ENCODE data around the gene ABI3BP.
A peak's percentile ranks its signal among the peaks of the same experiment; 100 is the strongest.

Gene ABI3BP

DNA sequence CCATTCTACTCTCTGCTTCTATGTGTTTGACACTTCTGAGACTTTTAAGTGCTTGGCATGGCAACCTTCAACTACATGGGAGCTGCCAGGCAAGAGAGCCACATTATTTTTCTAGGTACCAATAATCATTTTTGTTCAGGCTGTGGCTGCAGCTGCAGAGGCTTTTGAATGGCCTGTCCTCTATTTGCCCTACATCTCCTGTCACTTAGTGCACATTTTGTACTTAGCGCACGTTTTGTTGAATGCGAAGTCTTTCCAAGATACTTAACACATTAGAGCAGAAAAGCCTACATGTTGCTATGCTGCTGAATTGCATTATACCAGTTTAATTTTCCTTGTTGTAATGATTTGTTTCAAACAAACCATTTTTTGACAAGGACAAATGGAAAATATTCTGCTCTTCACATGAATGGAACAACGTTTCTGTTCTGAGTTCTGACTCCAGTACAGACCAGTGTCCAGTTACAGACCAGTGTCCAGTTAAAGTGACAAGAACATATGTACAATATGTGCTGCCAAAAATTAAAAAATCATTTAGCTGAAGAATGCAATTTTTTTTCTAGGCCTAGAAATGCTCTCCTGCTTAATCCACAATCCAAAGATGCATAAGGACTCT is 113.9 kb downstream of the ABI3BP start:
- DNase-seq = no peak

DNA sequence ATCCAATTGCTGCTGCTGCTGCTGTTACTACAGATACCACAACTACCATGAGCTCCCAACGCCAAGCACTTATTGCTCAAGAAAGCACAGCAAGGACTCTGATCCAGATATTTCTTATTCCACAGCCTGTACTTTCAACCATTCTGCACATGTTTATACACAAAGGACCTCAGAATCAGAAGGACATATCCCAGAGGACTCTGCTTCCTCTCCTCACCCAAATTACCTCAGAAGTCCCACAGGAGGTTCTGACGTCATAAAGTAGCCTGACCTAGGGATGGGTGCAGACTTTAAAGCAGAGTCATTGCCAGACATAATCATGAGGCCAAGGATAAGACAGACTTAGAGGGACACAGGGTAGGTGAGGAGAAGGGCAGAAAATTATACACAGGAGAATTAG is 115.9 kb downstream of the ABI3BP start:
- no peak for DNase-seq

DNA sequence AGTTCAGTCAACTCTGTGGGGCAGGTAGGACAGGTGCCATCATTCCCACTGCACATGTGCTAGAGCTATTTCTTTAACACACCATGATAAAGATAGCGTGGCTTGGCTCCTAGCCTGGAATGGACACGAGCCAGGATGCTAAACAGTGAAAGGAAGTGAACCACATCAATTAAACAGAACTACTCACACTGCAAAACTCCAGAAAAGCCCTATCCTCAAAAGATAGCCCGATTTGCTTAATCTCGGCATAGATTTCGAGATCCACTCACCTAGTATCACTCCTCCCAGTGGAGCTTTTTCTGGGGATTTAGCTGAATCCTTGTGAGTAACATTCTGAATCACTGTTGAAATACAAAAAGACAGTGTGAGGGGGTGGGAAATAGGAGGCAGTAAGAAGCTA is 118.0 kb downstream of the ABI3BP start:
- peak; percentile 38 for DNase-seq

DNA sequence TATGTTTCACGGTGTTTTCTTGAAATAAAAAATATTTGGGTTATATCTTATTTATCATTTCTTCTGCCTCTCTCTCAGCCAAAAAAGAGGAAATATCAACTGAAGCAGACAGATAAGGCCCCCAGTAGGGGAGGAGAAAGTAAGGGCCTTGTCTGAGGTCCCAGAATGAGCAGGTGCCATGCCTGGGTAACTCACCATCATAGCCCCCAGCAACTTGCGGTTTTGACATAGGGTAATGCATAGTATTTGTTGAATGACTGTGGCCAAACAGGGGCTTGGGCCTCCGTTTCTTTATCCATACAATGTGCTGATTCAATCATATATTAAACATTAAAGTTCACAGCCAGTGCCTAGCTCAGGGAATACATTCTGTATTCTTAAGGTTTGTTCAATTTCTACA is 119.6 kb downstream of the ABI3BP start:
- no peak for DNase-seq

DNA sequence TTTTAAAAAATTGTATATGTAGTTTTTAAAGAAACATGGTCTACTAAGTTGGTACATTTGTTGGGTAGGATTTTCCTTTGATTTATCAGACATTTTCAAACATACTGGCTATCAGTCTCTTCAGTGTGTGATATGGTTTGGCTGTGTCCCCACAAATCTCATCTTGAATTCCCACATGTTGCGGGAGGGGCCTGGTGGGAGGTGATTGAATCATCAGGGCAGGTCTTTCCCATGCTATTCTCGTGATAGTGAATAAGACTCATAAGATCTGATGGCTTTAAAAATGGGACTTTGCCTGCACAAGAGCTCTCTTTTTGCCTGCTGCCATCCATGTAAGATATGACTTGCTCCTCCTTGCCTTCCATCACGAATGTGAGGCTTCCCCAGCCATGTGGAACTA is 121.9 kb downstream of the ABI3BP start:
- no peak for DNase-seq

DNA sequence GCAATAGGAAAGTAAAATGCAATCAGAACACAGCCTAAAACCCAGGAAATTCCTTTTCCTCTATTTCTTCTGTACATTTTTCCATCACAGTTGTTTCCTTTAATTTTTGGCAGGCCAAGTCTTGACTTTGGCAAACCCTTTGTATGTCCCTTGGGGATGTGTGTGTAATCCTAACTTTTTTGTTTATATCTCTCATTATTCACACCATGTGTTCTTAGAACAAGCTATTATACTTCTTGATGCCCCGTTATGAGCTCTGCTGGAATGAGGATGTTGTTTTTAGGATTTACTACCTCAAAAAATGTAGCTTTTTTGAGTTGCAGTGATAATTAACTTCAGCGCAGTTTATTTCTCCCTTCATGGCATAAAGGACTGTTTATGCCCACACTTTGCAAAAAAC is 123.4 kb downstream of the ABI3BP start:
- DNase-seq = no peak

DNA sequence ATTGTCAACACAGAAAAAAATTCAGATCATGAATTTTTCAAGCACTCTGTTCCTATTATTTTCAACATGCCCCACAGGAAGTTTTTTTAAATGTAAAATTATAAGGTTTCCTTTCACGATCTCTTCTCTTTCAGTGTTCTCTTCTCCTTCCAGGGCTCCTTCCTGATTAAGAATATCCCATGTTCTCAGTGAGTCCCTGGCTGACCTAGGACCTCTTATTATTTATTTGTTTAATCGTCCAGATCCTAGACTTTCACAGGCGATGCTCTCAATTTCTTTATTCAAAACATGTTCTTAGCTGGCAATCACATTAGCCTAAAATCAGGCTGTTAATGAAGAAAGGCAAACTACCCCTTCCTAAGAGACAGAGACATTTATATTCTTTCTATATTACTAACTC is 124.3 kb downstream of the ABI3BP start:
- DNase-seq = no peak

DNA sequence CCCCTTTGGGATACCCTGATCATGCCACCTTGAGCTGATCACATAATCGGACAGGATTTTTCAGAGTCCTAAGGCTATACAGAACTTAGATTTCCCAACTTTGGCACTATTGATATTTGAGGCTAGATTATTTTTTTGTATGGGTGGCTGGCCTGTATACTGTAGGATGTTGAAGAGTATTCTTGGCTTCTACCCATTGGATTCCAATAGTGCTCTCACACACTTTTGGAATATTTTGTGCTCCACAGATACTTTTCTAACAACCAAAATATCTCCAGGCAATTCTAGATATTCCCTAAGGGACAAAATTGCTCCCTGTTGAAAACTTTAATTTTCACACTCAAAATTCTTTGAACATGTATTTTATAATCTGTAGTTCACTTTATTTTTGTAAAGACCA is 125.1 kb downstream of the ABI3BP start:
- no peak for DNase-seq

DNA sequence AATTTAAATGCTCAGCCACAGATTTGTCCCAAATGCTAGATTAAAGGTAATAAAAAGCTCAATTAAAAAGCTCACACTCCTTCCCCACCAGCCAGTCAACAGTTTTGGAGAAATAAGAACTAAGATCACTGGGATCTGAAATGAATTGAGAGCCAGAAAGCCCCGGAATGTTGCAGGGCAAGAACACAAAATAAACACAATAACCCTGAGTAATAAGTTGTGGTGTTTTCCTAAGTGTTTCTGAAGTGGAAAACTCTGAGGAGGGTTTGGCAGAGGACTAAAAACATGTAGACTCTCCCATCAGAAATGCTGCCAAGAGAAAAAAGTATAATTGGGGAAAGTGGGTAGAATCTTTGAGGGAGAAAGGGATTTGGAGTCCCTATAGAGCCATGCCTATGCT is 127.8 kb downstream of the ABI3BP start:
- DNase-seq = no peak

DNA sequence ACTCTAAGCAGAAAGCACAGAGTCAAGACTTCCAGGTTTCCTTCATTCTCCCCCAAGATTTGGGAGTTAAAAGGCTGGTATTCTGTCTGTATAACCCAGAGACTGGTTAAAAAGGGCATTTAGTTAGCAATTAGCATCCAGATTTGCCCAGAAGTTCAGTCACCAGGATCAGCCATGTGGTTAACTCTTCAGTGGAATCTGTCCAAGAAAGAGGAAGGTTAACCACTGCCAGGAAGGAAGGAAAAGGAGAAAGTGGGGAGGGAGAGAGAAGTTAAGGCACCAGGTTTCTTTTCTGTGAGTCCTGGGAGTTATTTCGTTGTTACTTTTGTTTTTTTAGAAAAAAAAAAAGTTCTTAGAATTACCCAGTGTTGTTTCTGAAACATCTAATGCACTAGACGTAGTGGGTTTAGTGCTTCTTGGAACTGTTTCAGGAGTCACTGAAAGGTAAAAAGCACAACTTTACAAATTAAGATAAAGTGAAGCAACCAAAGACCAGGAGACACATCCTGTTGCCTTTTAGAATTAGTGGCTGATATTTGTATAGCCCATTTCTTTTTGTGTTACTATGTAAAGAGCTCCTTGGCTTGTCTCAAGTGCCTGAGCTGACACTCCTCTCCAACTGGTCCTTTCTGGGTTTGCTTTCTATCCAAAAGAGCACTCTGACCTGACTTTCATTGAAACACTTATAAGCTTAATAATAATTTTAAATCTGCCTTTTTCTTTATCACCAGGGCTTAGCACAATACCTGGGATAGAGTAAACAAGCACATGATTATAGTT is 128.6 kb downstream of the ABI3BP start:
- no peak for DNase-seq

DNA sequence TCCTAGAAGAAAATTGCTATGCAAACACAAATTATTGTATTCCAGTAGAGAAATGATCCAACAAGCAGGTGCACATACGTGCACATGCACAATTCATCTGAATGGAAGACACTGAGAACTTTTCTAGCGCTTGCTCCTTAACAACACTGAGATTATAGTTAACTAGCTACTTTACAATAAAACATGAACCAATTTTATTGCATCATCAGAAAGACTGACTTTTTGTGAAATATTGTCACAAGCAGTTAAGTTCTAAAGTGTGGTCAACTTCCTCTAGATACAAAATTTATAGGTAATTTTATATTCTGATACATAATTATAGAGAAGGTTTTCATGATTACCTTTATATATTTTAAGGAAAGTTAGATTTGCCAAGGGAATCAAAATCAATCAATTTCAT is 135.4 kb downstream of the ABI3BP start:
- no peak for DNase-seq

DNA sequence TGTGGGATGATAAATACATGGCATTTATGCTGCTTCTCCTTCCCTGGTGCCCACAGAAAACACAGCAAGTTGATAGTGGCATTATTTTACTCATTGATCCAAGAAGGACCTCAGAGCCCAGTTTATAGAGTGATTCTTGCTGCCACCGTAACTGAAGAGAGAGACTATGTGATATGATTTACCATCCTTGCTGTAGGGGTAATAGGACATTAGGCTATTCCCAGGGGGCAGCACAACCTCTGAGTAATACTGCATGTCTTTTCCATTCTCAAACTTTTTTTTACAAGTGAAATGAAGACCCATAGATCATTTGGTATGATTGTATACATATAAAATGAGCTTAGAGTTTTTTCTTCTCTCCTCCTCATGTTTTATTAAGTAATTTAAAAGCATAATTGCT is 136.4 kb downstream of the ABI3BP start:
- DNase-seq = no peak

DNA sequence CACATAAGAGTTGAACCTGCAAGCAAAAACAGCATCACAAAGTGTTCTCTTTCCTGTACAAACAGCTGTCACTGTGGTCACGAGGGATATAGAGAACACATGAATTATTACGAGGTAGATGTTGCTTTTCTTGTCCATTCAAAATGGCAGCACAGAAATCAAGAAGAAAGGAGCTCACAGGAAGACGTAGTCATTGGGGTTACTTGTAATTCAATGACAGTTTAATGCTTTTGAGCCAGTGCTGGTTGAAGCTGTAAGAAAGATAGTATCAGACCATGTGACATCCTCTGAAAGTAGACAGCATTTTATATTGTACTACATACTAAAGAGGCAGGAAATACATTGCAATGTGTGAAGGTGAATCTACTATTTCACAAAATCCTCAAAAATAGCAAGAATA is 140.4 kb downstream of the ABI3BP start:
- DNase-seq = no peak

DNA sequence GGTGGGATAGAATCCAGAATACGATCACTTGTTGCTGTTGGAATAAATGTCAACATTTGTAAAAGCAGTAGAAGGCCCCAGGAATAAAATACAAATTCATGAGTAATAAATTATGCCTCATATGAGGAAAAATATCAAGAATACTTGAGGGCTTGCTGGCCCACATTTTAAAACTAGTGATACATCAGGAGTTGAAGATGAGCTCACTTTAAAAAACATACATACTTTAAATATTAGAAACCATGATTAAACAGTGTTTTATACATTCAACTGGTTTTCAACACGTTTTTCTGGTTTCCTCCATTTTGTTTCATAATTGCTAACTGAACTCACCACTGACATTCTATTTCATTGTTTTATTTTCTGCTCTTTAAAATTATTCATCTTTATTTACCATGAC is 142.5 kb downstream of the ABI3BP start:
- no peak for DNase-seq

DNA sequence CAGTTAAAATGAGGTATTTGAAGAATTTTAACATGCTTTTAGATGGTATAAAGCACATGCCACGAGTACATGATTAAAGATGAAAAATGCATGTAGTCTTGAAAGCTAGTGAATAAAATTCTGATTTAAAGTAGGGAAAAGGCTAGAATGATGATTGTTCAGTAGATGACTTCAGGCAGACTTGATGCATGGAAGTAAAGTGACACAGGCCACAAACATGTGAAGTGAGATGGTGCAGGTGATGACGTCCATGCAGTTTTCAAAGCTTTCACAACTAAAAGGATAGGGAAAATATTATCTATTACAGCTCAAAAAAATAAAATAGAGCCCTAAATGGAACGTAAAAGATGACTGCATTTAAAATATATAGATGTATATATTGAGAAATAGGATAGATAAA is 143.1 kb downstream of the ABI3BP start:
- DNase-seq = no peak

DNA sequence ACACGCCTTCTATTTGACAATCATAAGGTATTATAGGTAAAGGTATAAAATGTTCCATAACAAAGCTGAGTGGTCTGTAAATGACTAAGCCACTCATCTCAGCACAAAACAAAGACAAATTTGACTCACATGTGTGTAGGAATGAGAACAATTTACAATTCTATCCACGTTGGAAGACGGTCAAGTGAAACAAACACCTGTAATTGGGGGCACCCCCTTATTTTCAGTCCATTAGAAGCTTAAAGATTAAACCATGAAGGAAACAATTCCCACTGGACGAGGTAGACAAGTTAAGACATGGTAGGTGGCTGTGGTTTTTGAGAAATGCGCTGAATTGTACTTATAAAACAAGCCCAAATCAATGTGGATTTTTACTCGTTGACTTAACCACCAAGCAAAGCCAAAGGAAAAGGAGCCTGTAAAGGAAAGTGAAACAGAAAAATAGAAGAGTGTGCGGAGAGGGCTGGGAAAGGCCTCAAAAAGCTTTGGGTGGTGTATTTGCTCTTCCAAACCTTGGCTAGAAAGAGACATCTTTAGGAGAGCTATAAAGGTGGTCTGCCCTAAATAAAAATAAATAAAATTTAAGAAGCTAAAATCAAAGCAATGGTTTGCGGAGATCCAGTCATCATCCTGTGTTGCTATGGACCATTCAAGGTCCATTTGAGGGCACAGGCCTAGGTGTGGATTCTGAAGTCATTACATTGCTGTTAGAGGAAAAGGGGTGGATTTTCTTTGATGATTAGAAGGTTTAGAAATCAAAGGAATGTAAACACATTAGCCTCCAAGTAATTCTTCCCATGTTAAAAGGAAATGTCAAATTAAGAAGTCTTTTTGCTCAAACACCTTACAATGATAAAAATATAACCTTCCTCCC is 148.9 kb downstream of the ABI3BP start:
- DNase-seq = no peak

DNA sequence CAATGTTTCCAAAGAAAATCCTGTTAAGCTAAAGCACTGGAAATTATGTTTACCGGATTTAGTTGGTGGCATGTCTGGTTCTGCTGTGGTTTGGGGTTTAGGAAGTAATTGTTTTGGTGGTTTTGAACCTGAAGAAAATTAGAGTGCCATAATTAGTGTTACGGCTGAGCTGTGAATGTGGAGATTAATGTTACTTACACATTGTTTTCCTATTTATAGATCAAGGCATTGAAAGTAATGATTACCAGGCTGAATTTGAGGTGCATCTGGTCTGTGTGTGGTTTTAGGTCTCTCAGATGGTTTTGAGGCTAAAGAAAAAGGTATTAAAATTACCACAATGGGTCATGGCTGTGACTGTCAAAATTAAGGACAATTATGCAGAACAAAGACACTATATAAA is 155.1 kb downstream of the ABI3BP start:
- no peak for DNase-seq

DNA sequence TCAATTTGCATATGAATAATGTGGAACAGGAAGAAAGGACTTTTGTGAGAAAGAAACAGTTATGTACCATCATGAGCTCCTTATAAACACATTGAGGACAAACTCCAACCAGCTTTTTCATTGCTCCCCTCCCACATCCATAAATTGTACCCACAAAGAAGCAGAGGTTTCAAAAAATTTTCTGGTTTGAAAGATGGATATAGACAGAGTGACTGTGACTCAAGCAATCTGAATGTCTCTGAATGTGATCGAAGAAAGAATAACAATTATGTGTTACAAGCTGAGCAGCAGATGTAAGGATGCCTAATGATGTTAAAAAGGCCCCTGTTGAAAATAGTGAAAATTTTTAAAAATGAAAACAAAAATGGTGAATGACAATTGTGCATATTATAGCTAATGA is 156.6 kb downstream of the ABI3BP start:
- no peak for DNase-seq

DNA sequence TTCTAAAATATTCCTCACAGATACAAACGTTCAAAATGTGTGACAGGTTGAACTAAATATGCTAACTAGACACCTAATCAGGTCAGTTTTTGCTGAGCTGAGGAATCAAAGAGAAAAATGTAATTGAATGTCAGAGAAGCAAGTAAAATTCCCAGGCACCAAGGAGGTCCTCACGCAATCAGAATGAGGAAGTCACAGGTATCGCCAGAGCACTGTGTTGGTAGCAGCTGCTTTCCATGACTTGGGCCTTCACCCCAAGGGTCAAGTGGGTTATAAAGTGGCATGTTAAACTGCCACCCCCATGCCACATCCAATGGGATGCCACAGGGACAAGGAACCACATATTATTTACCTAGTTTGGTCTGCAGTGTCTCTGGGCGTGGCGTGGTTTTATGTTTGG is 158.9 kb downstream of the ABI3BP start:
- DNase-seq = no peak

DNA sequence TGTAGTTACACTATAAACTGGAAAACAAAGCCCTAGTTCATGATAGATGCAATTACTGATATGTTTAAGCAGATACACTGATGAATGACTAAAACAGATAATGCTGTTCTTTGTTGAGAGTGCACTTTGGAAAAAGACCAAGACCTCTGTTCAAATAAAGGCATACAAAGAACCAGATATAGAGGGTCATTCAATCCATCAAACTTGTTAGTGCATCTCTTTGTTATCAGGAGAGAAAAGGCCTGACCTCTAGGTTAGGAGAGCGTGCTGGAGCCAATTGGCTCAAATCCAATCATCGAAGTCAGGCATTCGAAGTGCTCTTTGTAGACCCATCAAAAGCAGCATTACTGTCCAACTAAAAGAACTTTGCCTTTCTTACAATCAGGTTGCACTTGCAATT is 159.7 kb downstream of the ABI3BP start:
- no peak for DNase-seq

DNA sequence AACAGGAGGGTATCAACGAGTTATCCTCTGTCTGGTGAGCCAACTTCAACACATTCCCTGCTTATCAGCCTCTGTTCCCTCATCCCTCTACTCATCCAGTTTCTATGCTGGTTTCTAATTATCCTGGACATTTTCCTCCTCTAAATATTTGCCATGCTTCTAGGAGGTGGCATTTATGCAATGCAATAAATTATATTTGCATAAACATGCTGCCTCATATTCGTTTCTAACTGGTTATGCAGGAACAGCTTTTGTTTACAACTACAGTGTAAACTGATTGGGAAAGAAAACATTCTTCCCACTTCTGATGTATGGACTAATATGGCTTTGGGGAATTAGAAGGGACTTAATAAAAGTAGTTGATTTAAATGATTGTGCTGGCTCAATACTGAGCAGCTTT is 161.6 kb downstream of the ABI3BP start:
- DNase-seq = no peak

DNA sequence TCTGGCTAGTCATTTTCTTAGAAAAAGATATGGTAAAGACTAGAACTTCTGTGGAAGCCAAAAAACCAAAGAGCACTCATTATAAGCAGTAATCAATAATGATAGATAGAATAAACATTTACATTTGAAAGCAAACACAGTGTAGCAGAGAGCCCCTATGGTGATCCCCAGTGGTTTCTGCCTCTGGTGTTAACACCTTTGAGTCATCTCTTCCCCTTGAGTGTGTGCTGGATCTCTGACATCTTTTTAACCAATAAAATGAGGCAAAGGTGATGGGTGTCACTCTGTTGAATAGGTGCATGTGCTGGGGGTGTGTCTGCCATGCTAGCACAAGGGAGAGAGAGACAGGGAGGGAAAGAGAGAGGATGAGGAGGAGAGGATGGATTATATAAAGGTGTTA is 162.3 kb downstream of the ABI3BP start:
- no peak for DNase-seq

DNA sequence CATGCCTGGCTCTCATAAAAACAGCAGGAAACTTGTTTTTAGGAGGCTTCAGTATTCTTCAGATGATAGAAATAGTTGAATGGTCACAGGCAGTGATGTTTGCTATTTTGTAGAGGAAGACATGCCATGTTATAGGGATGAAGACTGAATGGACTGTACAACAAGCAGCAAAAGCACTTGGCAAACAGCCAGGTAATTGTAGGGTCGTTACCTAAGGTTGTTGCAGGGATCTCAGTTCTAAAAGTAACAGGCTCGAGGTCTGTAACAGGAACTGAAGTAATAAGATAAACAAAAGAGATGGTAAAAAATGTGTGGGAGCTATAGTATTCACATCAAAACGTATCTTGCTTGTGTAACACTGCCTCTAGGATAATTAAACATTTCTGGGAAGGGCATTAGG is 167.6 kb downstream of the ABI3BP start:
- DNase-seq = no peak

DNA sequence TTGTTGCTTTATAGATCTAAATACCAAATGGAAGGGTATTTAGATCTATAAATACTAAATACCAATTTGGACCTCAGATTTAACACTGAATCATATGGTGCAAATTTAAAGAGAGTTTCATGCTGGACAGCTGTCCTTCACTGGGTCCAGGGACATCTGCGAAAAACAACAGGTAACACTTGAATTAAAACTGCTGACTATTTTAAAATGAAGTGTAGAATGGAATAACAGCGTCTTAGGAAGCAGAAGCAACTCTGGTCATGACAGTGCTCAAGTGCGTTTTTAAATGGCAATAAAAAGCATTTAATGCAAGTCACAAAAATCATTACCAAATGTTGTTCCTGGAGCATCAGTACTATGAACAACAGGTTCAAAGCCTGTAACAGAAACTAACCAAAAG is 177.6 kb downstream of the ABI3BP start:
- no peak for DNase-seq
